Stimulated activated naive CD8-positive, alpha-beta T cell treated with anti-CD3 and anti-CD28 coated beads, Interleukin-15, Interleukin-2, amounts not matched to agents 100 U/mL and 50 U/mL, for 24 hours (primary cell): ENCODE results near the gene PAMR1.
A peak's percentile ranks its signal among the peaks of the same experiment; 100 is the strongest.
"Not testable (repeated sequence)": the region's sequence is repeated elsewhere in the genome, so short reads cannot be mapped to it uniquely, and the experiment has no call there.

Source experiments
- ATAC-seq: fragments of 150-1000 bp; cut with Tn5 transposase; one replicate; pipeline ENCODE4 v1.10.0; 2021
- DNase-seq: peaks from one replicate; pipeline ENCODE4 v3.0.0; 2021

The PAMR1 gene

GRCh38 chr11:35525501-35526175 is at the start of gene PAMR1:
Gene PAMR1 (minus strand): TSS chr11:35525616. CDS start chr11:35525585, 31 bp downstream.
- peak; percentile 47 for ATAC-seq

GRCh38 chr11:35571696-35572095 is 46.3 kb upstream of the PAMR1 start:
- DNase-seq (no peak), ATAC-seq (no peak)

More at GRCh38 chr11:35525501-35526175, at the start of gene PAMR1:
- DNase-seq: peak; percentile 16

GRCh38 chr11:35567737-35568465 is 42.5 kb upstream of the PAMR1 start:
- DNase-seq: no peak
- no peak for ATAC-seq

- ATAC-seq: no peak
- DNase-seq: no peak
These were observed 41.5 kb upstream of the PAMR1 start for GRCh38 chr11:35566885-35567284.

GRCh38 chr11:35566181-35566580 is 40.8 kb upstream of the PAMR1 start:
- no peak for ATAC-seq
- no peak for DNase-seq

- ATAC-seq (no peak), DNase-seq (no peak)
These were observed 38.8 kb upstream of the PAMR1 start for GRCh38 chr11:35564245-35564595.

- ATAC-seq (no peak), DNase-seq (no peak)
These were observed 38.2 kb upstream of the PAMR1 start for GRCh38 chr11:35563484-35564244.

GRCh38 chr11:35559949-35560348 is 34.5 kb upstream of the PAMR1 start:
- DNase-seq (no peak), ATAC-seq (no peak)

- no peak for DNase-seq
- ATAC-seq: no peak
These were observed 33.1 kb upstream of the PAMR1 start for GRCh38 chr11:35558513-35558912.

- DNase-seq (no peak), ATAC-seq (no peak)
These were observed 30.1 kb upstream of the PAMR1 start for GRCh38 chr11:35555488-35555887.

GRCh38 chr11:35554491-35555437 is 29.3 kb upstream of the PAMR1 start:
- no peak for ATAC-seq
- no peak for DNase-seq

GRCh38 chr11:35553831-35554230 is 28.4 kb upstream of the PAMR1 start:
- ATAC-seq (no peak), DNase-seq (no peak)

- no peak for DNase-seq
- ATAC-seq: no peak
These were observed 27.6 kb upstream of the PAMR1 start for GRCh38 chr11:35553021-35553420.

GRCh38 chr11:35552616-35553015 is 27.2 kb upstream of the PAMR1 start:
- DNase-seq (no peak), ATAC-seq (no peak)

- DNase-seq: no peak
- ATAC-seq: no peak
These were observed 25.1 kb upstream of the PAMR1 start for GRCh38 chr11:35550374-35551036.

- no peak for DNase-seq
- ATAC-seq: no peak
These were observed 24.4 kb upstream of the PAMR1 start for GRCh38 chr11:35549787-35550186.

GRCh38 chr11:35548925-35549561 is 23.6 kb upstream of the PAMR1 start:
- ATAC-seq (no peak), DNase-seq (no peak)

- DNase-seq, ATAC-seq: not testable (repeated sequence)
These were observed 22.6 kb upstream of the PAMR1 start for GRCh38 chr11:35547995-35548394.

GRCh38 chr11:35546317-35546716 is 20.9 kb upstream of the PAMR1 start:
- no peak for ATAC-seq
- no peak for DNase-seq

- no peak for DNase-seq
- no peak for ATAC-seq
These were observed 20.1 kb upstream of the PAMR1 start for GRCh38 chr11:35545391-35546003.
